Stimulated activated CD4-positive, alpha-beta T cell treated with anti-CD3 and anti-CD28 coated beads, Interleukin-2, amount 100 ng/mL, for 24 hours (primary cell): ENCODE measurements around the gene MYO1E.
"Not testable (repeated sequence)": the region's sequence is repeated elsewhere in the genome, so short reads cannot be mapped to it uniquely, and the experiment has no call there.

ENCODE experiments used
- DNase-seq, 2 donors: peaks; one replicate each; pipeline ENCODE4 v3.0.0-alpha.2; 2020

Gene MYO1E

DNA sequence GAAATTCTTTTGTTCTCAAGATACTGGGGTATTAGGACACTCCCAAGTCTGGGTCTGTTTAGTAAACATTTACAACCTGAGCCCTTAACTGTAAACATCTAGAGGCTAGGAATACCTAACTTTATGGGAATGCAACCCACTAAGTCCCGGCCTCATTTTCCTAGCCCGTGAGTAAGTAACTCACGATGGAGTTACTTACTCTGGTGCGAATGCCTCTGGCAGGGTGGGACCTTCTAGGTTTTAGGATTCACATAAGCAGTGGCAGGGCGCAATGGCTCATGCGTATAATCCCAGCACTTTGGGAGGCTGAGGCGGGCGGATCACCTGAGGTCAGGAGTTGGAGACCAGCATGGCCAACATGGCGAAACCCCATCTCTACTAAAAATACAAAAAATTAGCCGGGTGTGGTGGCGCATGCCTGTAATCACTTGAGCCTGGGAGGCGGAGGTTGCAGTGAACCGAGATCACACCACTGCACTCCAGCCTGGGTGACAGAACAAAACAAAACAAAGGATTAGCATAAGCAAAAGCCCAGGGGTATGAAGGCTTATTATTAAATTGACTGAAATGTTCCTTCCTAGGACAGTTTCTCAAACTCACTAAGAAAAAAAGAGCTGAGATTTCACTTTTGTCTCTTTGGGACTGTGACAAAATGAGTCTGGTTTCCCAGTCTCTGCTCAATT, 14.7 kb upstream of the MYO1E start:
- not testable (repeated sequence) for DNase-seq

DNA sequence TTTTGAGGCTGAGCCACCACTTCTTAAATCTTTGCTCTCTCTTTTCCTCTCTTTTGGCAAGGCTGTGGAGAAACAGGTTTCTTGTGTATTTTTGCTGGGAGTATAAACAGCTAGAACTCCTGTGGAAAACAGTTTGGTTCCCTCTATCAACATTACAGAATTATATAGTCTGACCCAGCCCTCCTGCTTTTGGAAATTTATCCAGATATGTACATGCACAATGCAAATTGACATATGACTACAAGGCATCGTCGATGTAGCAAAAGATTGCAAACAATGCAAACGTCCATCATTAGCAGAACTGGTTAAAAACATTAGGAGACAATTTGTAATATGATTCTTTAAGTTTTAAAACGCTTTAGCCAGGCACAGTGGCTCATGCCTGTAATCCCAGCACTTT, 12.5 kb upstream of the MYO1E start:
- no peak for DNase-seq

DNA sequence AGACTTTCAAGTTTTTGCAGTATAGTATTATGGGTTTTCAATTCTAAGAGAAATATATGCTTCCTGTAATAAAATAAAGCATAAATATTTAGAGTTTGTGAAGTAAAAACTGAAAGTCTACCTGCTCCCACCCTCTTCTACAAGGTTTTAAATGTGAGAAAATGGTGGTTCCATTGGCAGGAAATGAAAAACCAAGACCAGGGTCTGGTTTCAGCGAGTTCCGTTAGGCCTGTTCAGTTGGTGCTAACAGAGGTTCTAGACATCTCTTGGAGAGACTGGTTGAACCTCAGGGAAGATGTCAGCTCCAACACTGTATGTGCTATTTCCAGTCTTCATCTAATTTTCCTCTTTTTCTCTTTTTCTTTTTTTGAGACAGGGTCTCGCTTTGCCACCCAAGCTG, 11.8 kb upstream of the MYO1E start:
- DNase-seq = no peak

GRCh38 chr15:59380902-59381610, 8.4 kb upstream of the MYO1E start:
- no peak for DNase-seq

- no peak for DNase-seq
These were observed 6.9 kb upstream of the MYO1E start for GRCh38 chr15:59379531-59379930.

GRCh38 chr15:59378855-59379254, 6.2 kb upstream of the MYO1E start:
- no peak for DNase-seq

DNA sequence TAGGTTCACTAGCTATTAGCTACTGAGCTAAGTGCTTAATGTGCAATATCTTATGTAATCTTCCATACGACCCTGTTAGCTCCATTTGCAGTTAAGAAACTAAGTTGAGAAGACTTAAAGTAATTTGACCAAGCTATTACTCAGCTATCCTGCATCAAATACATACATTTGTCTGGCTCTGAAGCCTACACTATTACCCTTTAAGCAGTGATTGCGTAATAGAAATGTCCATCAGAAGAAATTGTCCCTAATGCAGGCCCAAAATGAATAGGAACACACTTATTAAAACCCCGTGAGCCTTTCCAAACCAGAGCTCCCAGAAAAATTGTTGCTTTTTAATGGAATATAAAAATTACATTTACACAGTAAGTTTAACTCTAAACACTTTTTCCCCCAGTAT, 5.3 kb upstream of the MYO1E start:
- DNase-seq = no peak

DNA sequence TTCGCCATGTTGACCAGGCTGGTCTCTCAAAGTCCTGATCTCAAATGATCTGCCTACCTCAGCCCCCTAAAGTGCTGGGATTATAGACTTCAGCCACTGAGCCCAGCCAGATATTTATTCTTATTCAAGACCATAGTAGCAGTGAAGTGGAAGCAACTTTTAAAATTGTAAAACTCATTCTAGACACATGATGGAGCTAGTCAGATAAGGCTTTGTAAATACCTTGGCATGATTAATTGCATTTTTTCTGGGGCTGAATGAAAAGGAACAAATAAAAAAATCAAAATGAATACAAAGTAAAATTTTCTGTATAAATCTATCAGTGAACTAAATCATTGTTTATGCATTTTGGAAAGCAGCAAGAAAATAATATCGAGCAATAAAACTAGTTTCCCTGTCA, 4.1 kb upstream of the MYO1E start:
- no peak for DNase-seq

DNA sequence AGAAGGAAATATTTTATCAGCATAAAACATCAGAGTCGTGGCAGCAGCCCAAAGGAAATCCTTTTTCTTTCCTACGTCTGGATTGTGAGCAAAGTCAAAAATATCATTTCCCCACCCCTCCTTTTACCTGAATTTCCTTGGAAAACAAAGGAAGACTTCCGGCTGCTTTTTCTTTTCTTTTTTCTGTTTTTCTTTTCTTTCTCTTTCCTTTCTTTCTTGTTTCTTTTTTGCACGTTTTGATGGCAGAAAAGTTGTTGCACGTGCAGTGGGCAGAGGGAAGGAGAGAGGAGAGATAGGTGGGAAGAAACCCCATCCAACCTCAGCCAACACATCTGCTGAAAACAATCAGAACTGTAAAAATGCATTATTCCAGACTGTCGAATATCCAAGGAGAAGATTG, 544 bp upstream of the MYO1E start:
- no peak for DNase-seq

- DNase-seq = peak in 1 of 2 donors; percentile 20
These were observed 966 bp downstream of the MYO1E start for GRCh38 chr15:59371458-59372351.

DNA sequence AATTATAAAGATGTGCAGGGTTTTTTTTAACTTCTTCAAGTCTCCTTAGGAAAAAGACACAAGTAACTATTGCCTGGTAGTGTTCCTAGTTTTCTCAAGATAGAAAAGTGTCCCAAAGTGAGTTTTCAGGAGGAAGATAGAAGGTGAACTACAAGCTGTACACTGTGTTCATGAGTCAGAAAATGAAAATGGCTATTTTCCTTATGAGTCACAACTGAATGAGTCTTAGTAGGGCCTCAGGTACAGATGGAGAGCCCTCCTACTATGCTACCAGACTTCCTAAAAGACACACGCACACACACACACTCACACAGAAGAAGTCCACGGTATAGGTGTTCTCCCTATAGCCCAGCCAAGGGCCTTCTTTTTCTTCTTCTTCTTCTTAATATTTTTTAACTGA, 3.1 kb downstream of the MYO1E start:
- DNase-seq = no peak

GRCh38 chr15:59367022-59367451, 5.6 kb downstream of the MYO1E start:
- no peak for DNase-seq

GRCh38 chr15:59366333-59367021, 6.2 kb downstream of the MYO1E start:
- DNase-seq = no peak

- DNase-seq = no peak
These were observed 8.4 kb downstream of the MYO1E start for GRCh38 chr15:59364248-59364647.

DNA sequence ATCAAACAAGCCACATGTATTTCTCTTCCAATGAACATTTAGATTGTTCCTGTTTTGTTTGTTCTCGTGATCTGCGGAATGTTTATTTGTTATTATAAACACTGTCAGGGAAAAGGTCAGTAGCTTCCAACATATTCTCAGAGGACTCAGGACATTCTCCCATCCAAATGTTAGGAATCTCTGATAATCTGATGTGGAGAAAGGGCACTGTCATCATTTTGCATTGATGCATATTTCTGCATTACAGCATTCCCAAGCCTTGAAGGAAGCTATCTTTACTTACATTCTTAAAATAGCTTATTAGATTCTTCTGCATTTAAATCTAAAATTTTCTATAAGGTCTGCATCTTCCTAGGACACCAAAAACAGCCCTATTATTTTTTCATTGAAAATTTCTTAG, 10.3 kb downstream of the MYO1E start:
- no peak for DNase-seq

DNA sequence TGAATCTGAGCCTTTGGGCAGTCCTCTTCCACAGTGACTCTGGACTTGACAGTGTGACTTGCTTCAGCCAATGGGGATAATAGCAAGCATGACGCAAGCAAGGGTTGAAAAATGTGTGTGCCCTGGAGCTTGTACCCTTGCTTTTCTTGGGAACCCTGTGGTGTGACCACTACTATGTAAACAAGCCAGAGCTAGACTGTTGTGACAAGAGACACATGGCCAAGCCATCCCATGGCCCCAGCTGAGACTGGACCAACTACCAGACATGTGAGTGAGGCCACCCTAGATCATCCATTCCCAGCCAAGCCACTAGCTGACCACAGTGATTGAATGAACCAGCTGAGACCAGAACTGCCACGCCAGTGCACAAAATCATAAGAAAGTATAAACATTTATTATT, 11.8 kb downstream of the MYO1E start:
- no peak for DNase-seq

DNA sequence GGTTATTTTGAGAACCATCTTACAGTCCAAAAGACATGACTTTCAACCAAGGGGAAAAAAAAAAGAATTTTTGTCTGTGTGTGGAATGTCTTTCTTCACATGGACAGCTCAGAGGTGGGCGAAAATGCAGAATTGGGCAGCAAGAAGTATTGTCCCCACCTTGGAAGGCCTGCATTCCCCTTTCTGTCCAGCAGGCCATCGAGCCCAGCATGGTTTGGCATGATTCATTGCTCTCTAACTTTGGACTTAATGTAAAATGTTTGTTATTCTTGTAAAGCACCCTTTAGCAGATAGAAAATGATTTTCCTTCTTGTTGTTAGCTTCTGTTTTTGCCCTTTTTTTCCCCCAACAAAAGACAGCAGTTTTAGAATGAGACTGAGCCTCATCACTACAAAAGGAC, 12.4 kb downstream of the MYO1E start:
- no peak for DNase-seq

DNA sequence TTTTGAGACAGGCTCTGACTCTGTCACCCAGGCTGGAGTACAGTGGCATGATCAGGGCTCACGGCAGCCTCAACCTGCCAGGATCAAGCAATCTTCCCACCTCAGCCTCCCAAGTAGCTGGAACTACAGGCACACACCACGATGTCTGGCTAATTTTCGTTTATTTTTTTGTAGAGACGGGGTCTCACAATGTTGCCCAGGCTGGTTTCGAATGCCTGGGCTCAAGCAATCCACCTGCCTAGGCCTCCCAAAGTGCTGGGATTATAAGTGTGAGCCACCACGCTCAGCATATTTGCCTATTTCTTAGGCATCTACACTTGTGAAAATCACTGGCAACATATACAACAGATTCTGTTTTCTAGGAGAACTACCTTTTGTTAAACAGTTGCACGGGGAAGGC, 16.9 kb downstream of the MYO1E start:
- no peak for DNase-seq

GRCh38 chr15:59354417-59355031, 18.1 kb downstream of the MYO1E start:
- DNase-seq = no peak

DNA sequence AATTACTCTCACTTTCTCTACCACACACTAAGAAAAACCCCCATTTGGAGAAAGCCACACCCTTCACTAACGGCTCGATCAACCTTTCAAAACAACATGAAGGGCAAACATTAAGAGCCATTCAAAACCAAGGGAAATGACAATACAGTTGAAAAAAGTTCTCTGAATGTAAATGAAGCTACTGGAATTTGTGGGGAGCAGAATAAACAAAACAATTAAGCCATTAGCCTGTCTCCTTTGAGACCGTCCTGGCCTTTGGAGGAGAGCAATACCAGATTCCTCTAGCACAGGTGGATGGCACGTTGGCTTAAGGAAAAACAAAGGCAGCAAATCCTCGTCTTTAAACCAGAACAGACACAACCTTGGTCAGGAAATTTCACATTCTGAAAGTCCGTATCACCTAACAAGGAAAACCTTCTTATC, 18.7 kb downstream of the MYO1E start:
- no peak for DNase-seq

GRCh38 chr15:59352683-59353082, 20.0 kb downstream of the MYO1E start:
- DNase-seq = no peak

- DNase-seq = no peak
These were observed 20.5 kb downstream of the MYO1E start for GRCh38 chr15:59352189-59352588.

GRCh38 chr15:59350421-59350732, 22.3 kb downstream of the MYO1E start:
- DNase-seq = no peak
